ENCODE data around the gene SMAD6.

Gene SMAD6

GRCh38 chr15:66704019-66704802, 2.2 kb downstream of the SMAD6 start:
- no peak for DNase-seq

DNA sequence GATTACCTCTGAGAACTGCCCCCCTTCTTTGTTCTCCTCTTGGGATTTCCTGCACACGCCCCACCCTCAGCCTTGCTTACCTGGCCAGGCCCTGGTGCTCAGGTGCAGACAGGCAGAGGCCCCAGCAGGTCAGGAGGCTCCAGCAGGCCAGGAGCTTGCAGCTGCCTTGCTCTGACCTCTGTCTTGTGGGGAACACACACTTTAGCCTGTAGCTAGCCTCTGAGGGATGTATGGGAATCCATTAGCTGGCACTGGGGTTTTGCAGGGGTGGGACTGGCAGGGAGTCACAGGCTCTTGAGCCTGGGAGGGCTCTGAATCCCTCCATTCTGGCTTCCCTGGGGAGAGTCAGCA, 2.7 kb downstream of the SMAD6 start:
- no peak for DNase-seq

GRCh38 chr15:66705277-66706146, 3.5 kb downstream of the SMAD6 start:
- DNase-seq = no peak

- DNase-seq = no peak
Observed at GRCh38 chr15:66706225-66706732, 4.2 kb downstream of the SMAD6 start.

GRCh38 chr15:66706840-66707239, 4.8 kb downstream of the SMAD6 start:
- no peak for DNase-seq

DNA sequence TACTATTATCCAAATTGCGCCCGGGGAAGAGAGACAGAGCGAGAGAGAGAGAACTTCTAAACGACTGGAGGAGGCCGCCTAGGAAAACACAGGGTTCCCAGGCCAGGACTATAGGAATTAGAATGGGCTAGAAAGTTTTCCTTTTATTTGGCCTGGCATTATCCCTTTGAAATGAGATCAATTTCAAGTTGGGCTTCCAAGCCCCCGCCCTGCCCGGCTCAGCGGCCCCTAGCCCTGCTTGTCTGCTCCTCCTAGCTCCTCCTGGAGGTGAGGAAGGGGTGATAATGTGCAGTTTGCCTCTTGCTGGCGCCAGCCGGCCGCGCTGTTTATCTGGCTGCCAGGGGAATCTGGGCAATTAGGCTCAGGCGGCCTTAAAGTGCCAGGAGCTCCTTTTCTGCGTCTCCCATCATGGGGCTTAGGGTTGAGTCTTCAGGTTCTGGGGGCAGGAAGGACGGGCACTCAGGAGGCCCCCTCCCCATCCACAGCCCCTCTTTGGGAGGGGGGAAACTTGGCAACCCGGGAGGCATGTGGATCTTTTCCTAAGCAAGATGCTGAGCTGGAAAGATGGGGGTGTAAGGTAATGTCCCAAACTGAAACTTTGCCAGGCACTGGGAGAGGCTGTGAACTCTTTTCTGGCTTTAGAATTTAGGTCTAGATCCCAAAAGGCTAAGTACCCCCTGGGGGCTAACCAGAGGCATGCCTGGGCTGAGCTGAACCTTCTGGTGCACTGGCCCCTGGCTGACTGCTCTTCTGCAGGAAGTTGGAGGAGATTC, 5.5 kb downstream of the SMAD6 start:
- DNase-seq = no peak

DNA sequence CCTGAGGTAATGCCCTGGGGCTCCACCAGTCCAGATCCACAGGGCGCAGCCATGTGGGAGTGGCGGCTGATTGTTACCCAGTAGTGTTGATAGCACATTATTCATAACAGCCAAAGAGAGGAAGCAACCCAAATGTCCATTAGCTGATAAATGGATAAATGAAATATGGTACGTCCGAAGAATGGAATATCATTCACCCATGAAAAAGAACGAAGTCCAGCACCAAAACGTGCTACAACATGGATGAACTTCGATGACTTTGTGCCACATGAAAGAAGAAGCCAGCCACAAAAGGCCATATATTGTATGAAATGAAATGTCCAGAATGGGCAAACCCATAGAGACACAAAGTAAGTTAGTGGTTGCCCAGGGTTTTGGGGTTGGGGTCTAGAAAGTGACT, 6.4 kb downstream of the SMAD6 start:
- no peak for DNase-seq

GRCh38 chr15:66709884-66710283, 7.8 kb downstream of the SMAD6 start:
- DNase-seq = no peak

- DNase-seq = no peak
Observed at GRCh38 chr15:66711260-66711659, 9.2 kb downstream of the SMAD6 start.

DNA sequence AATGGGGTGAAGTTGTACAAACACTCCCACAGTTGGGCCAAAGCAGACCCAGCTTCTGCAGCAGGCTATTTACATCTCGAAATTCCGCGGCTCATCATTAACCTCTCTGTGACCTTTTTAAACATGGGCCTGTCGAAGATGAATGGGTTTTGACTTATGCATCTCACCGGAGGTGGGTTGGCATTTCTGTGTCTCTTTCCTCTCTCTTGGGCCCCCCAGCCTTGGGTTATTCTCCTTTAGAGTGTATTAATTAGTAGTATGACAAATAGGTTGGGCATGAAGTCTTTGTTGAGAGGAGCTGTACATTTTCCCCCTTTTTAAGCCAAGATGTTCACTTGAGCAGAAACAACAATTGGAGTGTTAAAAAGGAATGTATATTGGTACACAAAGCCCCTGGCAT, 9.8 kb downstream of the SMAD6 start:
- DNase-seq = no peak

DNA sequence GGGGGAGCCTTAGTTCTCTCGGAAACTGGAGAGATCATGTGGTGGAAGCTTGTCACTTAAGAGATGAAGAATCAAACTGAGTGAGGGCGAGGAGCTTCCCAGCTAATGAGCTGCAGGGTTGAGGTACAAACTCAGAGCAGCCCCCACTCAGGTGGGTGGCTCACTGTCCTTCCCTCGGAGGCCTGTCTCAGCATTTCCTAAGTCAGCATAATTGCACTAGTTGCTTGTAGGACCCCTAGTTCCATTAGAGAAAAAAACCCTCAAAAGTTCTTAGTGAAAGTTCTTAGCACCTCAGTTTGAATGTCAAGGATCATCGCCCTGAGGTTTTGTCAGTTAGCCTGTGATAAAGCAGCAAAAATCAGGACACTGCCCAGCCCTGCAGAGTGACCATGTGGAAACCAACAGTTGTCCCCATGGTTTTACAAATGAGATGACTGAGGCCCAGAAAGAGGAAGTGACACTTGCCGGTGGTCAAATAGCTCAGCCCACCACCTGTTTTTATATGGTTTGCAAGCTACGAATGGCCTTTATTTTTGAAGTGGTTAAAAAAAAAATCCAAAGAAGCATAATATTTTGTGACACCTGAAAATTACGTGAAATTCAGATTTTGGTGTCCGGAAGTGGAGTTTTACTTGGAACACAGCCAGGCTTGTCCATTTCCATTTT, 11.9 kb downstream of the SMAD6 start:
- DNase-seq = no peak

DNA sequence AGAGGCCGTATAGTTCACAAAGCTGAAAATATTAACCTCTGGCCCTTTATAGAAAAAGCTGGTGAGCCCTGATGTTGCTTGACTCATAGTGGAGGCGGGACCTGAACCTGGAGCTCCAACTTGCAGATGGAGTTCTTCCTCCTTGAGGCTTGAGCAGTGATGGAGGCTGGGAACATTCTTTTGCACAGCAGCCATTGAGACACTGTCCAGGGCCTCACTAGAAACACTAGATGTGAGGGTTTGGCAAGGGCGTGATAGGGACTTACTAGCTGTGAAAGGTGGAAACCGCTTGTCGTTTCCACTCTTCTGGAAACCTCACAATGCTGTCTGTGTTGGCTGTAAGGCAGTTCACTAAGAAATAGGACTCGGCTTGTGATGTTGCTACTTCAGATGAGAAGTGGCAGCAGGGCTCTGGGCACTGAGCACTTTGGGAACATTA, 12.5 kb downstream of the SMAD6 start:
- DNase-seq = no peak

DNA sequence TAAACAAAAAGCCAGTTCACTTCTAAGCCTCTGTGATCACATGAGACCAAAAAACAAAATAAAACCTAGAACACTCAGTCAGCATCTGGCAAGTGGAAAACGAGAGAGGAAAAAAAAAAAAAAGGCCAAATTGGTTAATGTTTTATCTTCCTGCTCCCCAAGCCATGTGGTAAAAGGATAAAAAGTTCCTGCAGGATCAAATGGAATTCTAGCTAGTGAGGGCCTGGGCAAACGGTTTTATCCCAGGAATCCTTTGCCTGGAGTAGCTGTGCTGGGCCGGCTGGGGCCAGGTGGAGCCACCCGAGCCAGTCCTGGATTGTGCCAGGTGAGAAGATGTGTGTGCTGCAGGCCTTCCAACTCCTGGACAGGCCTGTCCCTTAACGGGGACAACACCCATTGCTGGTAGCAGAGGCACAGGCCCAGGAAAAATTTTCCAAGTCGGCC, 13.2 kb downstream of the SMAD6 start:
- no peak for DNase-seq

- DNase-seq = no peak
Observed at GRCh38 chr15:66715720-66716655, 14.0 kb downstream of the SMAD6 start.

DNA sequence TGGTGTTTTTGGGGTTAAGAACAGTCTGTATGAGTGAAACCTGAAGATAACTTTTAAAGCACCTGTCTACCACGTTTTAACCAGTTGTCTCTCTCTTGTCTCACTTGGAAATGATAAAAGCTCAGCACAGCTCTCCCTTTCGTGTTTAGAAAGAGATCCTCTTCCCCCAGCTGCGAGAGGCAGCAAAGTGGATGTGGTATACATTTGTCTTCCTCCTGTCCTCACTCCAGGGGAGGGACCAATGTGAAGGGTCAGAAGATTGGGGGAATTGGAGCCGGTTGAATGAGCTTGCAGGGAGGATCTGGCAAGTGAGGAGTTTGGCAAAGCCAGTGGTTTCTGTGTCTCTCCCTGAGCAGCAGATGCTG, 14.6 kb downstream of the SMAD6 start:
- DNase-seq = no peak

- no peak for DNase-seq
Observed at GRCh38 chr15:66718220-66718988, 16.4 kb downstream of the SMAD6 start.

DNA sequence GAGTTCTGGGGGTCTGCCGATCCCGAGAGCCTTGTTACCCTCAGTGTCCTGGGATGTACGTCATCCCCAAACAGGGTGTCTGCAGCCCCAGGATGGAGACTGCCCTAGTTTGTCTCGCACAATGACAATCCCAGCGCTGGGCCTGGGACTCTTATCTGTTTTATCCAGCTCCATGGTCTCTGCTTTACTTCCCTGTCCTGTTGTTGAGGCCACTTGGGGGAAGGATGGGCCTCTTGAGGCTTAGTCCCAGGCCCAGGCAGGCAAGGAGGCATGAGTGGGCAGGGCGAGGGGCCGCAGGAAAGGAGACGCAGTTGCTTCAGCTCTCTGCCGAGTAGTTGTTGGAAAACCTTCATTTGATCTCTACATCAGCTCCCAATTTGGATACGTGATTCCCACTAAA, 17.4 kb downstream of the SMAD6 start:
- DNase-seq = no peak

DNA sequence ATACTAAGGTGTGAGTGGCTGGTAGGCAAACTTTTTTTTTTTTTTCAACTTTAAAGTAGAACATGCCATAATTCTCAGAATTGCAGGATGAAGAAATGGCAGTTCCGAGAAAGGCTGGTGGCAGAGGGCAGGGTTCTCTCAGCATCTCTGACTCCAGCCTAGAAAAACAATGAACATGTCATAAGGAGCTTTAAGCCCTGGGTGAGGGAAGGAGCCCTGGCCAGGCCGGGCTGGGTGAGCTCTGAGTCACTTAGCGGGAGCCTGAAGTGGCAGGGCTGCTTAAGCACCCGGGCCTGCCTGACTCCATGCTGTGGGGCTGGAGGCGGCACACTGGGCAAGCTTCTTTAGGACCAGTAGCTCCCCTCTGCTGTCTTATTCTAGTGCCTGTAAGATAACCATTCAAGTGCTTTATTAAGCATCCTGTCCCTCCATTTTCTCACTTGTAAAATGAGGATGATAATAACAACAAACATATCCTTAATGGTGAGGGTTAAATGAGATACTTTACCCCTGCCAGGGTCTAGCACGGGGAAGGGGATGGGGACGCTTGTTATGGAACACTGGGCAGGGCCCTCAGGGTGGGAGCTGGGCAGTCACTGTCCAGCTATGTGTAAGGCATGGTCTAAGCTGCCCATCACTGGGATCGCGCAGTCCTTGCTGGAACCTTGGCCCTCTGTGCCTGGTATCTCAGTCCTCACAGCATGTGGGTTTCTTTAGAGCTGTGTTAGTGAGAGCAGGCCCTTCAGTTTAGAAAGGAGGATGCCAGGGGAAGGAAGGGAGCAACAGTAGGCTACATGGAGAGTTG, 18.4 kb downstream of the SMAD6 start:
- peak; percentile 71 for DNase-seq

- no peak for DNase-seq
Observed at GRCh38 chr15:66721020-66721419, 19.0 kb downstream of the SMAD6 start.

- DNase-seq = peak; percentile 89
Observed at GRCh38 chr15:66721501-66721937, 19.5 kb downstream of the SMAD6 start.

Data from hematopoietic multipotent progenitor cell treated with erythropoietin and hydrocortisone succinate and interleukin-3 and kit ligand, for 6 days (in vitro differentiated cells).